Measurements from ENCODE around the gene MYEF2. TPM values are rescaled to one million over a fixed set of nuclear protein-coding genes. Genes with fewer than 3 reads are reported as not detected.

Gene MYEF2
- total and polyA plus RNA-seq, 2 of the 13 experiments (the other 11 are each of a cell fraction or from before 2014, with no cell fraction given): 10.3 to 10.5 TPM

GRCh38 chr15:48145923-48146322 is 32.2 kb downstream of the MYEF2 start (continued):
- TF ChIP-seq UBTF (CRISPR knock-in tag; IDR thresholded peaks at IDR 0.05): no peak
- TF ChIP-seq ZNF572 (CRISPR knock-in tag; IDR thresholded peaks at IDR 0.05): no peak
- no peak for TF ChIP-seq FOXJ3 (CRISPR knock-in tag; IDR thresholded peaks at IDR 0.05; ENCODE audit: borderline replicate concordance)

GRCh38 chr15:48144889-48145288 is 33.2 kb downstream of the MYEF2 start:
- CTCF ChIA-PET (ENCODE audit: low intra/inter-chr PET ratio, low total read pairs): no interaction called here
- in situ Hi-C loops (cut with HindIII; ENCODE audit: extremely low pct_ligation_motif_present, low pct_unique_long_range_greater_than_20kb) (no loop called here), intact Hi-C loops (cut with micrococcal nuclease; ENCODE audit: unreplicated experiment) (no loop called here)
- Histone ChIP-seq H3K79me2 (ENCODE audit: insufficient read depth, low read length) (no peaks in the 10 kb centered on the region), H3K27me3 (ENCODE audit: control insufficient read depth in 1 of 2, insufficient read depth in 2 of 2, low read length in 2 of 2) (no peaks in the 10 kb centered on the region), H3K36me3 (replicated peaks in 1 of 2; ENCODE audit: control insufficient read depth in 1 of 2, insufficient read depth in 2 of 2, low read length in 2 of 2) (no peaks in the 10 kb centered on the region), H2AFZ (ENCODE audit: low read length) (no peak overlapping the region), H3K9me3 (ENCODE audit: low read length) (no peaks in the 10 kb centered on the region), H3K4me2 (ENCODE audit: low read depth, low read length) (no peak overlapping the region), H3K4me1 (ENCODE audit: insufficient read depth, low read length) (no peaks in the 10 kb centered on the region), H4K20me1 (ENCODE audit: insufficient read depth, low read length) (no peaks in the 10 kb centered on the region), H3K27ac (ENCODE audit: extremely low read length, insufficient read depth, low read length) (no peak overlapping the region), H3K9ac (ENCODE audit: insufficient read depth, low read depth, low read length) (no peak overlapping the region), H3K4me3 (replicated peaks in 1 of 3; ENCODE audit: insufficient read depth in 1 of 3, low read depth in 2 of 3, low read length in 3 of 3) (no peak overlapping the region)
- no peak for DNase-seq (ENCODE audit: low spot score)
- 50% methylated on average over 1 of the region's 1 CpG for WGBS (ENCODE audit: low lambda C conversion rate)
- no peak for FAIRE-seq
- TF ChIP-seq BORCS8-MEF2B (CRISPR knock-in tag; IDR thresholded peaks at IDR 0.05) (no peak), ARID2 (CRISPR knock-in tag; IDR thresholded peaks at IDR 0.05; ENCODE audit: borderline replicate concordance) (no peak), ZNF570 (CRISPR knock-in tag; IDR thresholded peaks at IDR 0.05; ENCODE audit: borderline replicate concordance) (no peak), POLR2A (IDR thresholded peaks at IDR 0.05; ENCODE audit: insufficient read depth in 1 of 2, low read depth in 2 of 2, low read length in 2 of 2) (no peak)
- no TSS peak for BruUV-seq (replicated peaks)
- ATAC-seq: no peak
- POLR2A ChIA-PET: no interaction called here
